PC-9 (cell line): ENCODE data around the gene PPP2R2C. TPM values are rescaled to one million over a fixed set of nuclear protein-coding genes. Genes with fewer than 3 reads are reported as not detected.

Experiments used
- BruUV-seq: library from RNA; stranded (reverse); fragments of 400-500 nt; replicated peaks from 2 replicates; lab custom pipeline; 2021; lab: Mats Ljungman, UMichigan
- CTCF ChIA-PET: fragments of 300-600 bp; sonication (Branson Sonifier 250); formaldehyde crosslinking; loops from one replicate; lab custom pipeline; 2022; ENCODE audit warnings: antibody characterized with exemption; lab: Charles Lee
- POLR2A ChIA-PET: fragments of 300-600 bp; sonication (Branson Sonifier 250); formaldehyde crosslinking; loops from one replicate; lab custom pipeline; 2022; ENCODE audit warnings: antibody characterized with exemption; ENCODE audit not compliant: unreplicated experiment; lab: Charles Lee
- DNase-seq, 2 experiments: peaks; one replicate each; pipeline versions ENCODE4 v3.0.0 to v3.0.0-alpha.2; 2015 to 2022; ENCODE audit warnings: mixed read lengths in 1 of 2
- H2AFZ ChIP-seq: fragments of 200-600 bp; sonication (generic); 2 replicates; pipeline ENCODE4 v1.8.1; 2017; ENCODE audit warnings: antibody characterized with exemption
- H3F3A ChIP-seq: fragments of 200-600 bp; sonication (generic); 2 replicates; pipeline ENCODE4 v1.8.1; 2017; ENCODE audit warnings: antibody characterized with exemption, mild to moderate bottlenecking, low read depth; ENCODE audit not compliant: insufficient read depth
- H3K27ac ChIP-seq: fragments of 200-600 bp; sonication (generic); 2 replicates; pipeline ENCODE4 v1.6.1; 2016; ENCODE audit warnings: mixed run types
- H3K27me3 ChIP-seq: fragments of 200-600 bp; sonication (generic); 2 replicates; pipeline ENCODE4 v1.6.1; 2016; ENCODE audit warnings: low read depth, mixed run types; ENCODE audit not compliant: insufficient read depth
- H3K36me3 ChIP-seq: fragments of 200-600 bp; sonication (generic); 2 replicates; pipeline ENCODE4 v1.6.1; 2016; ENCODE audit warnings: low read depth, mixed run types
- H3K4me1 ChIP-seq: fragments of 200-600 bp; sonication (generic); replicated peaks from 2 replicates; pipeline ENCODE4 v1.6.1; 2016; ENCODE audit warnings: mixed run types; ENCODE audit not compliant: insufficient read depth
- H3K4me2 ChIP-seq: fragments of 200-600 bp; sonication (generic); 2 replicates; pipeline ENCODE4 v1.6.1; 2017; ENCODE audit warnings: mixed run types
- H3K4me3 ChIP-seq: fragments of 200-600 bp; sonication (generic); 2 replicates; pipeline ENCODE4 v1.6.1; 2016; ENCODE audit warnings: mixed run types
- H3K79me2 ChIP-seq: fragments of 200-600 bp; sonication (generic); 2 replicates; pipeline ENCODE4 v1.6.1; 2017; ENCODE audit warnings: low read depth, mixed run types
- H3K9me2 ChIP-seq: fragments of 200-600 bp; sonication (generic); 2 replicates; pipeline ENCODE4 v1.8.1; 2017; ENCODE audit warnings: mild to moderate bottlenecking; ENCODE audit not compliant: insufficient read depth
- H3K9me3 ChIP-seq: fragments of 200-600 bp; sonication (generic); 2 replicates; pipeline ENCODE4 v1.8.1; 2016; ENCODE audit warnings: low read depth; ENCODE audit not compliant: insufficient read depth
- H4K20me1 ChIP-seq: fragments of 200-600 bp; sonication (generic); 2 replicates; pipeline ENCODE4 v1.8.1; 2017; ENCODE audit not compliant: insufficient read depth
- CTCF ChIP-seq: fragments of 200-600 bp; sonication (generic); conservative IDR thresholded peaks from 2 replicates; pipeline ENCODE4 v1.6.1; 2017; ENCODE audit warnings: mixed run types, antibody characterized with exemption, mild to moderate bottlenecking, moderate library complexity
- EZH2 ChIP-seq: fragments of 200-600 bp; sonication (generic); IDR thresholded peaks from 2 replicates; pipeline ENCODE4 v1.8.0; 2017; ENCODE audit warnings: antibody characterized with exemption, low read depth
- intact Hi-C: fragments of 100-400 bp; cut with micrococcal nuclease; formaldehyde crosslinking; loops from one replicate; pipeline ENCODE4 v1.10.0; 2022; ENCODE audit not compliant: unreplicated experiment
- total RNA-seq: library from RNA; stranded (reverse); gene quantifications from 2 replicates; pipeline ENCODE4 v1.2.3, GENCODE V29; 2021

The PPP2R2C gene
- total RNA-seq, 1 experiment from 2014 or later: 40.9 TPM

- CTCF ChIA-PET: no interaction called here
- Histone ChIP-seq H3K27me3 (no peaks in the 10 kb centered on the region), H3K9me2 (no peaks in the 10 kb centered on the region), H3K36me3 (no peaks in the 10 kb centered on the region), H3K27ac (no peak overlapping the region), H3K4me2 (no peak overlapping the region), H2AFZ (no peak overlapping the region), H3F3A (no peaks in the 10 kb centered on the region), H4K20me1 (no peaks in the 10 kb centered on the region), H3K4me3 (no peak overlapping the region), H3K79me2 (no peaks in the 10 kb centered on the region), H3K9me3 (no peaks in the 10 kb centered on the region), H3K4me1 (no peaks in the 10 kb centered on the region)
- TF ChIP-seq EZH2 (no peak), CTCF (no peak)
- intact Hi-C loops: no loop called here
- BruUV-seq: no TSS peak
- POLR2A ChIA-PET: no interaction called here
- DNase-seq: no peak
Observed at GRCh38 chr4:6290769-6291547, 181.5 kb downstream of the PPP2R2C start.

- BruUV-seq: no TSS peak
Observed at GRCh38 chr4:6290256-6290655, 182.2 kb downstream of the PPP2R2C start.

GRCh38 chr4:6288871-6289270 is 183.5 kb downstream of the PPP2R2C start:
- Histone ChIP-seq H3F3A (no peaks in the 10 kb centered on the region), H3K4me3 (no peak overlapping the region), H3K4me1 (no peaks in the 10 kb centered on the region), H4K20me1 (no peaks in the 10 kb centered on the region), H3K79me2 (no peaks in the 10 kb centered on the region), H2AFZ (no peak overlapping the region), H3K9me2 (no peaks in the 10 kb centered on the region), H3K27ac (no peak overlapping the region), H3K27me3 (no peaks in the 10 kb centered on the region), H3K9me3 (no peaks in the 10 kb centered on the region), H3K4me2 (no peak overlapping the region), H3K36me3 (no peaks in the 10 kb centered on the region)
- intact Hi-C loops: no loop called here
- TF ChIP-seq CTCF (no peak), EZH2 (no peak)
- ChIA-PET CTCF (no interaction called here), POLR2A (interaction anchor here (0.7 kb wide), 1 partner anchor 120 kb away, joined by 3 read pairs; no protein-coding TSS in a partner anchor)
- no peak for DNase-seq
- BruUV-seq: no TSS peak

More at GRCh38 chr4:6290256-6290655, 182.2 kb downstream of the PPP2R2C start:
- ChIA-PET CTCF (no interaction called here), POLR2A (no interaction called here)
- no peak for DNase-seq
- Histone ChIP-seq H3K79me2 (no peaks in the 10 kb centered on the region), H3K36me3 (no peaks in the 10 kb centered on the region), H3K27me3 (no peaks in the 10 kb centered on the region), H3F3A (no peaks in the 10 kb centered on the region), H3K4me1 (no peaks in the 10 kb centered on the region), H3K4me3 (no peak overlapping the region), H3K27ac (no peak overlapping the region), H3K9me2 (no peaks in the 10 kb centered on the region), H4K20me1 (no peaks in the 10 kb centered on the region), H3K9me3 (no peaks in the 10 kb centered on the region), H2AFZ (no peak overlapping the region), H3K4me2 (no peak overlapping the region)
- intact Hi-C loops: no loop called here
- TF ChIP-seq CTCF: no peak
- TF ChIP-seq EZH2: no peak
